IMR-90 (cell line): Measurements from ENCODE around the gene IL17B. TPM values are rescaled to one million over a fixed set of nuclear protein-coding genes. Genes with fewer than 3 reads are reported as not detected.

Experiments
- ATAC-seq: fragments of 200-7000 bp; cut with Tn5 transposase; 2 replicates; pipeline ENCODE4 v1.9.1; 2020; ENCODE audit warnings: low read depth, mild to moderate bottlenecking, moderate library complexity
- BruUV-seq: library from RNA; stranded (reverse); fragments of 400-500 nt; replicated peaks from 2 replicates; lab custom pipeline; 2021; lab: Mats Ljungman, UMichigan
- CTCF ChIA-PET: fragments of 300-600 bp; formaldehyde crosslinking; extraction: SDS; loops from one replicate; lab custom pipeline; 2021; ENCODE audit warnings: antibody characterized with exemption; lab: Yijun Ruan, JAX
- POLR2A ChIA-PET: fragments of 300-600 bp; sonication (Branson Sonifier 250); formaldehyde crosslinking; loops from one replicate; lab custom pipeline; 2022; ENCODE audit warnings: antibody characterized with exemption; ENCODE audit not compliant: unreplicated experiment; lab: Charles Lee
- DNase-seq: peaks from one replicate; pipeline ENCODE4 v3.0.0; 2013
- H2AFZ ChIP-seq: replicated peaks from 2 replicates; pipeline ENCODE3; 2013; ENCODE audit warnings: low read length, mild to moderate bottlenecking; ENCODE audit not compliant: poor library complexity
- H2AK5ac ChIP-seq: 2 replicates; pipeline ENCODE4 v1.6.1; 2013; ENCODE audit warnings: low read depth, low read length, inconsistent platforms
- H2AK9ac ChIP-seq: replicated peaks from 2 replicates; pipeline ENCODE3; 2013; ENCODE audit warnings: mild to moderate bottlenecking, low read depth, low read length, moderate library complexity; ENCODE audit not compliant: poor library complexity
- H2BK120ac ChIP-seq: 2 replicates; pipeline ENCODE4 v1.6.1; 2013; ENCODE audit warnings: low read depth, low read length, inconsistent platforms
- H2BK15ac ChIP-seq: 3 replicates; pipeline ENCODE4 v1.6.1; 2013; ENCODE audit warnings: low read depth, low read length, inconsistent platforms
- H2BK20ac ChIP-seq: 2 replicates; pipeline ENCODE4 v1.6.1; 2013; ENCODE audit warnings: low read depth, mild to moderate bottlenecking, inconsistent platforms, low read length, moderate library complexity
- H2BK5ac ChIP-seq: 2 replicates; pipeline ENCODE4 v1.6.1; 2013; ENCODE audit warnings: mild to moderate bottlenecking, low read depth, low read length, inconsistent platforms; ENCODE audit not compliant: poor library complexity, severe bottlenecking
- H3K14ac ChIP-seq: replicated peaks from 2 replicates; pipeline ENCODE4 v1.6.1; 2013; ENCODE audit warnings: low read depth, low read length, inconsistent platforms
- H3K18ac ChIP-seq: 2 replicates; pipeline ENCODE4 v1.6.1; 2013; ENCODE audit warnings: low read depth, low read length, control low read depth
- H3K23ac ChIP-seq: 2 replicates; pipeline ENCODE4 v1.6.1; 2013; ENCODE audit warnings: low read depth, low read length, inconsistent platforms
- H3K27ac ChIP-seq: 2 replicates; pipeline ENCODE4 v1.5.1; 2013; ENCODE audit warnings: mild to moderate bottlenecking, control low read depth, low read length; ENCODE audit not compliant: insufficient read depth
- H3K27me3 ChIP-seq: 2 replicates; pipeline ENCODE4 v1.6.1; 2013; ENCODE audit warnings: low read length; ENCODE audit not compliant: control insufficient read depth, insufficient read depth
- H3K36me3 ChIP-seq: 2 replicates; pipeline ENCODE4 v1.6.1; 2013; ENCODE audit warnings: low read length, mixed read lengths; ENCODE audit not compliant: control insufficient read depth, insufficient read depth
- H3K4ac ChIP-seq: 2 replicates; pipeline ENCODE4 v1.6.1; 2013; ENCODE audit warnings: low read depth, low read length, inconsistent platforms
- H3K4me1 ChIP-seq: 2 replicates; pipeline ENCODE4 v1.6.1; 2013; ENCODE audit warnings: low read length, mixed read lengths; ENCODE audit not compliant: control insufficient read depth, insufficient read depth
- H3K4me2 ChIP-seq: 2 replicates; pipeline ENCODE4 v1.6.1; 2013; ENCODE audit warnings: low read depth, mild to moderate bottlenecking, control low read depth, low read length, moderate library complexity
- H3K4me3 ChIP-seq: 2 replicates; pipeline ENCODE4 v1.5.1; 2013; ENCODE audit warnings: low read depth, mild to moderate bottlenecking, control low read depth, low read length, moderate library complexity; ENCODE audit not compliant: insufficient read depth
- H3K56ac ChIP-seq: 2 replicates; pipeline ENCODE4 v1.6.1; 2013; ENCODE audit warnings: low read length, inconsistent platforms; ENCODE audit not compliant: insufficient read depth; ENCODE audit errors: extremely low read depth
- H3K79me1 ChIP-seq, 2 experiments: 2 replicates each; pipeline ENCODE4 v1.6.1; 2013; ENCODE audit warnings: low read length in 2 of 2, inconsistent platforms in 1 of 2, low read depth in 1 of 2
- H3K9ac ChIP-seq: 2 replicates; pipeline ENCODE4 v1.6.1; 2013; ENCODE audit warnings: low read depth, low read length, control low read depth
- H3K9me1 ChIP-seq: 2 replicates; pipeline ENCODE4 v1.6.1; 2013; ENCODE audit warnings: low read length, inconsistent platforms; ENCODE audit not compliant: insufficient read depth
- H3K9me3 ChIP-seq: 2 replicates; pipeline ENCODE4 v1.6.1; 2013; ENCODE audit warnings: low read length; ENCODE audit not compliant: control insufficient read depth, insufficient read depth
- H4K20me1 ChIP-seq: 2 replicates; pipeline ENCODE4 v1.6.1; 2013; ENCODE audit warnings: low read length, inconsistent platforms; ENCODE audit not compliant: insufficient read depth
- H4K5ac ChIP-seq: 2 replicates; pipeline ENCODE4 v1.6.1; 2013; ENCODE audit warnings: mild to moderate bottlenecking, low read depth, low read length, control low read depth
- H4K8ac ChIP-seq, 2 experiments: 2 replicates each; pipeline ENCODE4 v1.6.1; 2013; ENCODE audit warnings: low read depth in 2 of 2, low read length in 2 of 2, control low read depth in 1 of 2, inconsistent platforms in 1 of 2
- H4K91ac ChIP-seq: 2 replicates; pipeline ENCODE4 v1.6.1; 2013; ENCODE audit warnings: low read depth, low read length, inconsistent platforms; ENCODE audit not compliant: insufficient read depth
- BHLHE40 ChIP-seq: fragments of 150-350 bp; IDR thresholded peaks from 2 replicates; pipeline ENCODE4 v1.6.1; 2016; ENCODE audit warnings: mild to moderate bottlenecking, low read depth, low read length
- CEBPB ChIP-seq: IDR thresholded peaks from 2 replicates; pipeline ENCODE4 v1.6.1; 2012; ENCODE audit warnings: low read depth, low read length, improper control_type of control experiment
- CHD1 ChIP-seq: IDR thresholded peaks from 2 replicates; pipeline ENCODE4 v1.6.1; 2012; ENCODE audit warnings: low read depth, low read length, improper control_type of control experiment
- NFE2L2 ChIP-seq: fragments of 150-350 bp; IDR thresholded peaks from 2 replicates; pipeline ENCODE4 v1.6.1; 2016; ENCODE audit warnings: low read depth, mild to moderate bottlenecking, low read length
- POLR2A ChIP-seq: IDR thresholded peaks from 2 replicates; pipeline ENCODE4 v1.6.1; 2012; ENCODE audit warnings: mild to moderate bottlenecking, low read depth, low read length
- RCOR1 ChIP-seq: IDR thresholded peaks from 2 replicates; pipeline ENCODE4 v1.6.1; 2012; ENCODE audit warnings: mild to moderate bottlenecking, low read length, improper control_type of control experiment; ENCODE audit not compliant: insufficient replicate concordance
- WGBS, 2 experiments: methylation state at CpG; one replicate each; pipeline versions ENCODE4 v1.1.5 to v1.1.7; 2013; ENCODE audit warnings: missing lambda C conversion rate in 2 of 2; ENCODE audit not compliant: insufficient read length in 1 of 2; ENCODE audit errors: extremely low coverage in 2 of 2; 5-methylcytosine and 5-hydroxymethylcytosine counted together
- dilution Hi-C: fragments of 300-500 bp; cut with HindIII; formaldehyde crosslinking; loops from one replicate; pipeline ENCODE4 v1.14.3; 2018; ENCODE audit warnings: low sequenced_read_pairs; ENCODE audit not compliant: unreplicated experiment
- in situ Hi-C: fragments of 300-500 bp; cut with MboI; formaldehyde crosslinking; loops from 3 replicates; pipeline ENCODE4 v1.14.3; 2019; ENCODE audit warnings: low sequenced_read_pairs, inconsistent platforms, mixed read lengths
- intact Hi-C: fragments of 100-400 bp; cut with micrococcal nuclease; formaldehyde crosslinking; loops from 2 replicates; pipeline ENCODE4 v1.10.0; 2022
- polyA plus RNA-seq, 3 experiments: library from polyadenylated mRNA; depleted of rRNA; stranded (reverse); fragments of >200 nt; gene quantifications; 2 replicates each; pipeline ENCODE4 v1.2.3, GENCODE V29; 2012; ENCODE audit warnings: low replicate concordance in 1 of 3
- total RNA-seq: library from RNA; depleted of rRNA; stranded (reverse); fragments of >200 nt; gene quantifications from 2 replicates; pipeline ENCODE4 v1.2.3, GENCODE V29; 2012
- TF ChIP-seq, protein P1 (sequence below): conservative IDR thresholded peaks from 2 replicates; pipeline ENCODE4 v1.5.1; 2012; ENCODE audit warnings: mild to moderate bottlenecking, low read depth, low read length, improper control_type of control experiment

IL17B gene
- total and polyA plus RNA-seq, 2 of the 4 experiments (the other 2 are of a cell fraction), result 0.31 TPM; not detected in 1

DNA sequence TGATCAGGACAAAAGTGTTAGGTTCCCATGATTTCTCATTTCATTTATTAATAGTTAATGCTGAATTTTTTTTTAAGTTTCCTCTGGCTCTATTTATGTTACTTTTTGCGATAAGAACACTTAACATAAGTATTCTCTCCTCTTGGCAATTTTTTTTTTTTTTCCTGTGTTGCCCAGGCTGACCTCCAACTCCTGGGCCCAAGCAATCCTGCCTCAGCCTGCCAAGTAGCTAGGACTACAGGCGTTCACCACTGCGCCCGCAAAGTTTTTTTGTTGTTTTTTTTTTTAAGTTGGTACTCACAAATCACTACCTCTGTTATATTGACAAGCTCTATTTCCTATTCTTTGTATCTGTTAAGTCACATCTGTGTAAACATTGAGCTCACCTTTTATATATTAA is 26.9 kb downstream of the IL17B start:
- Histone ChIP-seq H3K23ac (no peak overlapping the region), H3K18ac (no peak overlapping the region), H3K27me3 (no peaks in the 10 kb centered on the region), H2BK5ac (no peak overlapping the region), H2BK20ac (no peak overlapping the region), H3K36me3 (peaks cover 36% of the 10 kb centered on the region), H3K9me3 (no peaks in the 10 kb centered on the region), H3K79me1 (peaks cover 21 to 23% of the 10 kb centered on the region in 2 experiments), H3K27ac (no peak overlapping the region), H3K14ac (no peak overlapping the region), H4K20me1 (peaks cover 7% of the 10 kb centered on the region; the same call in 1 of the 2 replicates), H2AK9ac (no peak overlapping the region), H2BK15ac (no peak overlapping the region), H3K56ac (no peak overlapping the region), H4K5ac (no peak overlapping the region), H3K9ac (no peak overlapping the region), H3K4me2 (no peak overlapping the region), H3K4me1 (no peaks in the 10 kb centered on the region), H2AFZ (no peak overlapping the region), H4K91ac (no peak overlapping the region), H2BK120ac (no peak overlapping the region), H3K9me1 (peaks cover 3% of the 10 kb centered on the region; the same call in 1 of the 2 replicates), H4K8ac (no peak overlapping the region), H2AK5ac (no peak overlapping the region), H3K4me3 (no peak overlapping the region), H3K4ac (no peak overlapping the region)
- intact Hi-C loops, result no loop called here
- POLR2A ChIA-PET, result no interaction called here
- in situ Hi-C loops, result no loop called here
- WGBS, 2 experiments, result no CpG with 5 or more reads among the region's 4 CpGs
- TF ChIP-seq BHLHE40, result no peak
- no peak for TF ChIP-seq RCOR1
- TF ChIP-seq NFE2L2, result no peak
- TF ChIP-seq, protein P1, sequence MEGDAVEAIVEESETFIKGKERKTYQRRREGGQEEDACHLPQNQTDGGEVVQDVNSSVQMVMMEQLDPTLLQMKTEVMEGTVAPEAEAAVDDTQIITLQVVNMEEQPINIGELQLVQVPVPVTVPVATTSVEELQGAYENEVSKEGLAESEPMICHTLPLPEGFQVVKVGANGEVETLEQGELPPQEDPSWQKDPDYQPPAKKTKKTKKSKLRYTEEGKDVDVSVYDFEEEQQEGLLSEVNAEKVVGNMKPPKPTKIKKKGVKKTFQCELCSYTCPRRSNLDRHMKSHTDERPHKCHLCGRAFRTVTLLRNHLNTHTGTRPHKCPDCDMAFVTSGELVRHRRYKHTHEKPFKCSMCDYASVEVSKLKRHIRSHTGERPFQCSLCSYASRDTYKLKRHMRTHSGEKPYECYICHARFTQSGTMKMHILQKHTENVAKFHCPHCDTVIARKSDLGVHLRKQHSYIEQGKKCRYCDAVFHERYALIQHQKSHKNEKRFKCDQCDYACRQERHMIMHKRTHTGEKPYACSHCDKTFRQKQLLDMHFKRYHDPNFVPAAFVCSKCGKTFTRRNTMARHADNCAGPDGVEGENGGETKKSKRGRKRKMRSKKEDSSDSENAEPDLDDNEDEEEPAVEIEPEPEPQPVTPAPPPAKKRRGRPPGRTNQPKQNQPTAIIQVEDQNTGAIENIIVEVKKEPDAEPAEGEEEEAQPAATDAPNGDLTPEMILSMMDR, result no peak
- TF ChIP-seq CEBPB, result no peak
- no peak for TF ChIP-seq POLR2A
- TF ChIP-seq CHD1, result no peak
- CTCF ChIA-PET, result no interaction called here
- dilution Hi-C loops, result no loop called here
- ATAC-seq (no peak), DNase-seq (no peak)
- no TSS peak for BruUV-seq
